Measurements from ENCODE around the gene GALR1. TPM values are rescaled to one million over a fixed set of nuclear protein-coding genes. Genes with fewer than 3 reads are reported as not detected.

GALR1 gene
- total RNA-seq, 4 donors from 2014 or later = 0.12 to 0.62 (median 0.31) TPM

DNA sequence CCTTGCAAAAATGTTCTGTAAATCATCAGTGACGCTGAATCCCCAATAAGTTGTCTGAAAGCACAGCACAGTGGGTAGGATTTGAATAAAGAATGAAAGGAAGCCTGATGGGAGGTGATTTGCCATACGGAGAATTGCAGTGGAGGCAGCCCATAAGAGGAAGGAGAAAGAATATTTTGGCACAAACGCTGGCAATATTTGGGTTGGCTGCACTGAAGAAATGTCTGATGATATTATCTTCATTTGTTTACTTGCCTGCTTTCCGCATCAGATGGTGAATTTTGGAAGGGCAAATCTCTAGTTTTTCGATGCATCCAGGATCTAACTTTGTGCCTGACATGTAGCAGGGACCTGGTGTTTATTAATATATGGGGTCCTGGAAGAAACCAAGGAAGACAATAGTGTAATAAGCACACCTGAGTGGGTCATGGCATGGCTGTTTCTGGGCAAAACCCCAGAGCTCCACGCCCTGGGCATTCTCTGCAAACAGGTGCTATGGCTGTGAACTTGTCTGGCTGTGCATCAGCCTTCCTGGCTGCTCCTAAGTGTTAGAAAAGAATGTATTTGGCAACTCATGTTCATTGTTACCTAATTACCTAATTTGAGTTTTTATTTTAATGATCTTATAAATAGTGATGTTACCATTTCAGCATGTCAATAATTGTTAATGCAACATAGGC, 5.9 kb downstream of the GALR1 start:
- no peak overlapping the region for H3K27ac ChIP-seq
- TF ChIP-seq POLR2A (IDR thresholded peaks at IDR 0.05) (no peak), POLR2AphosphoS5 (IDR thresholded peaks at IDR 0.05) (no peak), EP300 (IDR thresholded peaks at IDR 0.05) (no peak)
- TF ChIP-seq, protein P1, sequence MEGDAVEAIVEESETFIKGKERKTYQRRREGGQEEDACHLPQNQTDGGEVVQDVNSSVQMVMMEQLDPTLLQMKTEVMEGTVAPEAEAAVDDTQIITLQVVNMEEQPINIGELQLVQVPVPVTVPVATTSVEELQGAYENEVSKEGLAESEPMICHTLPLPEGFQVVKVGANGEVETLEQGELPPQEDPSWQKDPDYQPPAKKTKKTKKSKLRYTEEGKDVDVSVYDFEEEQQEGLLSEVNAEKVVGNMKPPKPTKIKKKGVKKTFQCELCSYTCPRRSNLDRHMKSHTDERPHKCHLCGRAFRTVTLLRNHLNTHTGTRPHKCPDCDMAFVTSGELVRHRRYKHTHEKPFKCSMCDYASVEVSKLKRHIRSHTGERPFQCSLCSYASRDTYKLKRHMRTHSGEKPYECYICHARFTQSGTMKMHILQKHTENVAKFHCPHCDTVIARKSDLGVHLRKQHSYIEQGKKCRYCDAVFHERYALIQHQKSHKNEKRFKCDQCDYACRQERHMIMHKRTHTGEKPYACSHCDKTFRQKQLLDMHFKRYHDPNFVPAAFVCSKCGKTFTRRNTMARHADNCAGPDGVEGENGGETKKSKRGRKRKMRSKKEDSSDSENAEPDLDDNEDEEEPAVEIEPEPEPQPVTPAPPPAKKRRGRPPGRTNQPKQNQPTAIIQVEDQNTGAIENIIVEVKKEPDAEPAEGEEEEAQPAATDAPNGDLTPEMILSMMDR (IDR thresholded peaks at IDR 0.05) = no peak
- 41 to 53% methylated on average over 5 of the region's 6 CpGs for WGBS, 2 donors (ENCODE audit: low coverage in 1 of 2)
- H3K4me1 ChIP-seq = peaks cover 0 to 10% (median 4%) of the 10 kb centered on the region in 3 donors
- peaks cover 42% of the 10 kb centered on the region for H3K27me3 ChIP-seq
- no peak for ATAC-seq
- no peaks in the 10 kb centered on the region for H3K9me3 ChIP-seq
- H3K36me3 ChIP-seq = no peaks in the 10 kb centered on the region
- H3K4me3 ChIP-seq = no peak overlapping the region

GRCh38 chr18:77262643-77263465, 13.2 kb downstream of the GALR1 start:
- no peak overlapping the region for H3K4me3 ChIP-seq
- 67 to 80% methylated on average over 4 of the region's 4 CpGs for WGBS, 2 donors (ENCODE audit: low coverage in 1 of 2)
- TF ChIP-seq, protein P1 (IDR thresholded peaks at IDR 0.05) = no peak
- no peak for TF ChIP-seq POLR2AphosphoS5 (IDR thresholded peaks at IDR 0.05)
- TF ChIP-seq POLR2A (IDR thresholded peaks at IDR 0.05) = no peak
- TF ChIP-seq EP300 (IDR thresholded peaks at IDR 0.05) = no peak
- H3K36me3 ChIP-seq = no peaks in the 10 kb centered on the region
- H3K27ac ChIP-seq = no peak overlapping the region
- no peak for ATAC-seq
- H3K4me1 ChIP-seq = no peaks in the 10 kb centered on the region
- H3K9me3 ChIP-seq = peaks cover 0 to 5% (median 0%) of the 10 kb centered on the region in 3 donors
- H3K27me3 ChIP-seq = peaks cover 6% of the 10 kb centered on the region

- TF ChIP-seq EP300 (IDR thresholded peaks at IDR 0.05) = no peak
- TF ChIP-seq POLR2AphosphoS5 (IDR thresholded peaks at IDR 0.05) = no peak
- TF ChIP-seq POLR2A (IDR thresholded peaks at IDR 0.05) = no peak
- TF ChIP-seq, protein P1 (IDR thresholded peaks at IDR 0.05) = no peak
- Histone ChIP-seq H3K9me3 (peaks cover 0 to 5% (median 0%) of the 10 kb centered on the region in 3 donors), H3K27me3 (peaks cover 6% of the 10 kb centered on the region), H3K27ac (no peak overlapping the region), H3K4me1 (no peaks in the 10 kb centered on the region), H3K36me3 (no peaks in the 10 kb centered on the region), H3K4me3 (no peak overlapping the region)
- WGBS, 2 donors (ENCODE audit: low coverage in 1 of 2) = 61 to 79% methylated on average over 2 to 3 of the region's 3 CpGs
- no peak for ATAC-seq
Observed at GRCh38 chr18:77263466-77263763, 13.8 kb downstream of the GALR1 start.

- Histone ChIP-seq H3K27ac (no peak overlapping the region), H3K27me3 (peaks cover 10% of the 10 kb centered on the region), H3K36me3 (no peaks in the 10 kb centered on the region), H3K4me3 (no peak overlapping the region), H3K9me3 (peaks cover 0 to 5% (median 0%) of the 10 kb centered on the region in 3 donors), H3K4me1 (no peaks in the 10 kb centered on the region)
- ATAC-seq = no peak
- 58 to 76% methylated on average over 5 to 6 of the region's 6 CpGs for WGBS, 2 donors (ENCODE audit: low coverage in 1 of 2)
- no peak for TF ChIP-seq POLR2A (IDR thresholded peaks at IDR 0.05)
- no peak for TF ChIP-seq POLR2AphosphoS5 (IDR thresholded peaks at IDR 0.05)
- TF ChIP-seq, protein P1 (IDR thresholded peaks at IDR 0.05) = no peak
- TF ChIP-seq EP300 (IDR thresholded peaks at IDR 0.05) = no peak
Observed at GRCh38 chr18:77267969-77268368, 18.3 kb downstream of the GALR1 start.
